GM20431 (cell line): Measurements from ENCODE around the gene DNAJA1.

Experiments used
- in situ Hi-C: fragments of 300-500 bp; cut with MseI, MboI; formaldehyde crosslinking; loops from one replicate; pipeline ENCODE4 v1.15.0; 2020; ENCODE audit warnings: low sequenced_read_pairs; ENCODE audit not compliant: unreplicated experiment

The DNAJA1 gene

GRCh38 chr9:33076046-33077004 is 51.3 kb downstream of the DNAJA1 start, which contains the start of gene SMU1:
TSS of gene SMU1 (minus strand) at chr9:33076674. CDS start at chr9:33076608, 66 bp downstream.
- in situ Hi-C loops: no loop called here

- in situ Hi-C loops: loop anchor here (10.0 kb wide), 1 partner anchor 144 kb away; no protein-coding TSS in a partner anchor
These were observed 55.5 kb downstream of the DNAJA1 start for GRCh38 chr9:33080534-33080933.

GRCh38 chr9:33081128-33081851 is 56.2 kb downstream of the DNAJA1 start:
- in situ Hi-C loops: loop anchor here (10.0 kb wide), 1 partner anchor 144 kb away; no protein-coding TSS in a partner anchor

- in situ Hi-C loops: loop anchor here (10.0 kb wide), 1 partner anchor 143 kb away; no protein-coding TSS in a partner anchor
These were observed 57.1 kb downstream of the DNAJA1 start for GRCh38 chr9:33082128-33082527.

GRCh38 chr9:33082538-33083326 is 57.7 kb downstream of the DNAJA1 start:
- in situ Hi-C loops: loop anchor here (10.0 kb wide), 1 partner anchor 142 kb away; no protein-coding TSS in a partner anchor

GRCh38 chr9:33085672-33086071 is 60.6 kb downstream of the DNAJA1 start:
- in situ Hi-C loops: loop anchor here (10.0 kb wide), 1 partner anchor 139 kb away; no protein-coding TSS in a partner anchor
